ENCODE measurements around the gene VPS13A. TPM values are rescaled to one million over a fixed set of nuclear protein-coding genes. Genes with fewer than 3 reads are reported as not detected.

VPS13A gene
- total and polyA plus RNA-seq, 2 of the 13 experiments (the other 11 are each of a cell fraction or from before 2014, with no cell fraction given), result 20.4 to 20.7 TPM

DNA sequence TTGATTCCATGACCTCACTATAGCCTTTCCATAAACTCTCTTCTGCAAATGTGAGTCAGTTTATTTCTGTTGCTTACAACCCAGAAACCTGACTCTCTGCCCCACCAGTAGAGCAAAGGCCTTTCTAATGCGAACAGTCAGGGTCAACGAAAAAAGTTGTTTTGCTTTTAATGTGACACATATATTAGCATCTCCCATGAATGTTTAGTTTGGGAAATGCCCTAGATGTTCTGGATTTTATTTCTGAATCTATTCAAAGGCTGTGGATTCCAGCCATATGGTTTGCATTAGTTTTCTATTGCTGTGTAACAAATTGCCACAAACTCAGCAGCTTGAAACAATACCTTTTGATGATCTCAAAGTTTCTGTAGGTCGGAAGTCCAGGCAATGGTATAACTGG is 277.3 kb downstream of the VPS13A start (continued):
- TF ChIP-seq, protein P1, sequence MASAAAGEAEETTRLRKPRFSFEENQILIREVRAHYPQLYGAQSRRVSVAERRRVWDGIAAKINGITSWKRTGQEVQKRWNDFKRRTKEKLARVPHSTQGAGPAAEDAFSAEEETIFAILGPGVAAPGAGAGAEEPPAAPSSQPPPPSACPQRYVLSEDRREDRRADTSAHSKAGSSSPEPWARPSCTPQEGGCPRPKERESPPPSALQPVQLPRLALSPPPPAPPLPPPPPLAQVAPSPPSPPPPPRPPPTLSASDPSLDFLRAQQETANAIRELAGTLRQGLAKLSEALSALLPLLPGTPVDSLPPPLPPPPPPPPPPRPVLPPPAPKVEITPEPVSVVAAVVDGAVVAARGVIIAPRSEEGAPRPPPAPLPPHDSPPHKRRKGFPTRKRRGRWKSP (CRISPR knock-in tag; IDR thresholded peaks at IDR 0.05), result no peak

DNA sequence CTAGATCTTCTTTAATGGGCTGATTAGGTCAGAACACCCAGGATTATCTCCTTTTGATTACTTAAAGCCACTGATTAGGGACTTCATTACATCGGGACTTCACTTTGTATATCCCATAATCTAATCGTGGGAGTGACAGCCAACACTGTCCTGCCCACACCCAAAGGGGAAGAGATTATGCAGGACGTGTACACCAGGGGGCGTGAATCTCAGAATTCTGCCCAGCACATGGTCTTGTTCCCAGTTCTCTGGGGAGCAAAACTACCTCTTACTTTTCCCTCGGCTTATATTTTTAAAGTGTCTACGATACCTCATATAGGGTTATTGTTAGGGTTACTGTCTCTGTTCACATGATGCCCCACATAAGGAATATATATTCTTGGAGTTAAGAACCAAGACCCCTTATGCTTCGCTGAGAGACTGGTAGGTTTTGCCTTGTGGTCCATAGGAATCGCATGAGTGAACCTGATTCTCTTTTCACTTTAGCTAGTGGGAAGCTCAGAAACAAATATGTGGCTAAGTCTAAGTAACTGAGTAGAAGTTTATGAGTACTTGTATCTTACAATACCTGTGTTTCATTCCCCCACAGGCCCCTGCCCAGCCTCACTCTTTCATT is 278.1 kb downstream of the VPS13A start:
- BruUV-seq (replicated peaks), result no TSS peak
- CTCF ChIA-PET (ENCODE audit: low intra/inter-chr PET ratio, low total read pairs), result interaction anchor here (0.9 kb wide), 1 partner anchor 295 kb away, joined by 3 read pairs; no protein-coding TSS in a partner anchor
- peaks cover 0 to 28% of the 10 kb centered on the region in 2 experiments; a peak in 1 of 5 replicates for H3K27me3 ChIP-seq (ENCODE audit: control insufficient read depth in 1 of 2, insufficient read depth in 2 of 2, low read length in 2 of 2)
- no peak overlapping the region for H2AFZ ChIP-seq (ENCODE audit: low read length)
- ATAC-seq, result peak; percentile 80
- H3K36me3 ChIP-seq (replicated peaks in 1 of 2; ENCODE audit: control insufficient read depth in 1 of 2, insufficient read depth in 2 of 2, low read length in 2 of 2), result no peaks in the 10 kb centered on the region
- no peak overlapping the region for H3K4me3 ChIP-seq (replicated peaks in 1 of 3; ENCODE audit: insufficient read depth in 1 of 3, low read depth in 2 of 3, low read length in 3 of 3)
- no peaks in the 10 kb centered on the region for H3K9me3 ChIP-seq (ENCODE audit: low read length)
- peak; percentile 62 for FAIRE-seq
- H3K27ac ChIP-seq (ENCODE audit: extremely low read length, insufficient read depth, low read length), result no peak overlapping the region
- H3K4me2 ChIP-seq (ENCODE audit: low read depth, low read length), result no peak overlapping the region
- whole genome bisulfite sequencing (ENCODE audit: low lambda C conversion rate), result 19% methylated on average over 7 of the region's 8 CpGs
- peak; percentile 33 for DNase-seq (ENCODE audit: low spot score)
- H3K79me2 ChIP-seq (ENCODE audit: insufficient read depth, low read length), result no peaks in the 10 kb centered on the region
- H3K4me1 ChIP-seq (ENCODE audit: insufficient read depth, low read length), result no peaks in the 10 kb centered on the region
- no peak overlapping the region for H3K9ac ChIP-seq (ENCODE audit: insufficient read depth, low read depth, low read length)
- intact Hi-C loops (cut with micrococcal nuclease; ENCODE audit: unreplicated experiment) (loop anchor here (2.0 to 5.0 kb wide), 3 partner anchors 197 to 667 kb away; no protein-coding TSS in a partner anchor), in situ Hi-C loops (cut with HindIII; ENCODE audit: extremely low pct_ligation_motif_present, low pct_unique_long_range_greater_than_20kb) (loop anchor here (10.0 to 25.0 kb wide), 2 partner anchors 299 to 657 kb away; no protein-coding TSS in a partner anchor)
- no peaks in the 10 kb centered on the region for H4K20me1 ChIP-seq (ENCODE audit: insufficient read depth, low read length)
- POLR2A ChIA-PET, result no interaction called here
- no peak for TF ChIP-seq TEAD2 (CRISPR knock-in tag; IDR thresholded peaks at IDR 0.05)
- TF ChIP-seq, protein P2, sequence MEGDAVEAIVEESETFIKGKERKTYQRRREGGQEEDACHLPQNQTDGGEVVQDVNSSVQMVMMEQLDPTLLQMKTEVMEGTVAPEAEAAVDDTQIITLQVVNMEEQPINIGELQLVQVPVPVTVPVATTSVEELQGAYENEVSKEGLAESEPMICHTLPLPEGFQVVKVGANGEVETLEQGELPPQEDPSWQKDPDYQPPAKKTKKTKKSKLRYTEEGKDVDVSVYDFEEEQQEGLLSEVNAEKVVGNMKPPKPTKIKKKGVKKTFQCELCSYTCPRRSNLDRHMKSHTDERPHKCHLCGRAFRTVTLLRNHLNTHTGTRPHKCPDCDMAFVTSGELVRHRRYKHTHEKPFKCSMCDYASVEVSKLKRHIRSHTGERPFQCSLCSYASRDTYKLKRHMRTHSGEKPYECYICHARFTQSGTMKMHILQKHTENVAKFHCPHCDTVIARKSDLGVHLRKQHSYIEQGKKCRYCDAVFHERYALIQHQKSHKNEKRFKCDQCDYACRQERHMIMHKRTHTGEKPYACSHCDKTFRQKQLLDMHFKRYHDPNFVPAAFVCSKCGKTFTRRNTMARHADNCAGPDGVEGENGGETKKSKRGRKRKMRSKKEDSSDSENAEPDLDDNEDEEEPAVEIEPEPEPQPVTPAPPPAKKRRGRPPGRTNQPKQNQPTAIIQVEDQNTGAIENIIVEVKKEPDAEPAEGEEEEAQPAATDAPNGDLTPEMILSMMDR (CRISPR knock-in tag; IDR thresholded peaks at IDR 0.05), result peak; percentile 61
- TF ChIP-seq, protein P3, sequence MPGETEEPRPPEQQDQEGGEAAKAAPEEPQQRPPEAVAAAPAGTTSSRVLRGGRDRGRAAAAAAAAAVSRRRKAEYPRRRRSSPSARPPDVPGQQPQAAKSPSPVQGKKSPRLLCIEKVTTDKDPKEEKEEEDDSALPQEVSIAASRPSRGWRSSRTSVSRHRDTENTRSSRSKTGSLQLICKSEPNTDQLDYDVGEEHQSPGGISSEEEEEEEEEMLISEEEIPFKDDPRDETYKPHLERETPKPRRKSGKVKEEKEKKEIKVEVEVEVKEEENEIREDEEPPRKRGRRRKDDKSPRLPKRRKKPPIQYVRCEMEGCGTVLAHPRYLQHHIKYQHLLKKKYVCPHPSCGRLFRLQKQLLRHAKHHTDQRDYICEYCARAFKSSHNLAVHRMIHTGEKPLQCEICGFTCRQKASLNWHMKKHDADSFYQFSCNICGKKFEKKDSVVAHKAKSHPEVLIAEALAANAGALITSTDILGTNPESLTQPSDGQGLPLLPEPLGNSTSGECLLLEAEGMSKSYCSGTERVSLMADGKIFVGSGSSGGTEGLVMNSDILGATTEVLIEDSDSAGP (CRISPR knock-in tag; IDR thresholded peaks at IDR 0.05; ENCODE audit: borderline replicate concordance), result no peak
- no peak for TF ChIP-seq ZNF343 (CRISPR knock-in tag; IDR thresholded peaks at IDR 0.05)
- no peak for TF ChIP-seq SRY (CRISPR knock-in tag; IDR thresholded peaks at IDR 0.05)
- TF ChIP-seq FOXJ3 (CRISPR knock-in tag; IDR thresholded peaks at IDR 0.05; ENCODE audit: borderline replicate concordance), result no peak
- TF ChIP-seq RCOR2 (CRISPR knock-in tag; IDR thresholded peaks at IDR 0.05), result no peak
- no peak for TF ChIP-seq MIXL1 (CRISPR knock-in tag; IDR thresholded peaks at IDR 0.05)

All from HepG2 (cell line).